ENCODE measurements around the gene COL9A3.

The COL9A3 gene

DNA sequence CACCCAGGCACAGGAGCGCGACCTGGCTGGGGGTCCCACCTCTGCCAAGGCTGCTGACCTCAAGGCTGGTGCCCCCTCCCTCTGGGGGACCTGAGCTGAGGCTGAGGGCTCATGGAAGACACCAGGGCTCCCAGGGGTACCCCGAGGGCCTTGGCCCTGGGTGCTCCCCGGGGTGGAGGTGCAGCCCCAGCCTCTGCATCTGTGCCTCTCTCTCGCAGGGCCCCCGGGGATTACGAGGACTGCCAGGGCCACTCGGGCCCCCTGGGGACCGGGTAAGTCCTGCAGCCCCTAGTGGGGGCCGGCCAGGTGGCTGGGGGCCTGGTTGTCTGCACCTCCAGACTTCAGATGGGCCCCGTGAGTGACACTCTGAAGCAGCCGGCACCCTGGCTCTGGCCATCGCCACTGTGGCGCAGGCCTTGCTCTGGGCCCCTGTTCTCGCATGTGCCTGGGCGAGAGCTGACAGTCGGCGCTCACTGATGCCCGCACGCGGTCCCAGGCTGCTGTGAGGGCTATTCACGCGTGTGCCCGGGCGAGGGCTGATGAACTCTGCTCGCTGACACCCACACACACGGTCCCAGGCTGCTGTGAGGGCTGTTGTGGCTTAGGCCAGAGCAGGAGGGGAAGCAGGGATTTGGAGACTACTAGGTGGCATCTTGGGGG, 9.3 kb downstream of the COL9A3 start:
- no peak for DNase-seq

DNA sequence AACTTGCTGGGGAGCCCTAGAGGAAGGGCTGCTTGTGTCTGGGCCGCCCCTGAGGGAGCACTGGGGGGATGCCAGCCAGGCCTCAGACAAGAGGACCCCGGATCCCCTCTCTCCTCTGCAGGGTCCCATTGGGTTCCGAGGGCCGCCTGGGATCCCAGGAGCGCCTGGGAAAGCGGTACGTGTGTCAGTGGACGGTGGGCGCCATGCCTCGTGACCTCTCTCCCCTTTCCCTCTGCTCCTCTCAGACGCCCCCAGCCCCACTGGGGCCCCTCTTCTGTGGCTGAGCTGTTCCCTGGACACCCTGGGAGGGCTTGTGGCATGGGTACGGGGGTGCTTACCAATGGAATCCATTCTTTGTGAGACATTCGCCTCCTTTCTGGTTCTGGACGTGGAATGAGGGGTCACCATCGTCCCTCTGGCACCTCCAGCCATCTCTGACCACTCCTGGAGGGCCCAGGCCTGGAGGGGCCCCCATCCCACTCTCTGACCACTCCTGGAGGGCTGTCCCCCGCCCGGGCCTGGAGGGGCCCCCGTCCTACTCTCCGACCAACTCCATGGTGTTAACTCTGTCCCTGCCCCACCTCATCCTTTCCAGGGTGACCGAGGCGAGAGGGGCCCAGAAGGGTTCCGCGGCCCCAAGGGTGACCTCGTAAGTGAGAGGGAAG, 9.9 kb downstream of the COL9A3 start:
- DNase-seq = no peak

DNA sequence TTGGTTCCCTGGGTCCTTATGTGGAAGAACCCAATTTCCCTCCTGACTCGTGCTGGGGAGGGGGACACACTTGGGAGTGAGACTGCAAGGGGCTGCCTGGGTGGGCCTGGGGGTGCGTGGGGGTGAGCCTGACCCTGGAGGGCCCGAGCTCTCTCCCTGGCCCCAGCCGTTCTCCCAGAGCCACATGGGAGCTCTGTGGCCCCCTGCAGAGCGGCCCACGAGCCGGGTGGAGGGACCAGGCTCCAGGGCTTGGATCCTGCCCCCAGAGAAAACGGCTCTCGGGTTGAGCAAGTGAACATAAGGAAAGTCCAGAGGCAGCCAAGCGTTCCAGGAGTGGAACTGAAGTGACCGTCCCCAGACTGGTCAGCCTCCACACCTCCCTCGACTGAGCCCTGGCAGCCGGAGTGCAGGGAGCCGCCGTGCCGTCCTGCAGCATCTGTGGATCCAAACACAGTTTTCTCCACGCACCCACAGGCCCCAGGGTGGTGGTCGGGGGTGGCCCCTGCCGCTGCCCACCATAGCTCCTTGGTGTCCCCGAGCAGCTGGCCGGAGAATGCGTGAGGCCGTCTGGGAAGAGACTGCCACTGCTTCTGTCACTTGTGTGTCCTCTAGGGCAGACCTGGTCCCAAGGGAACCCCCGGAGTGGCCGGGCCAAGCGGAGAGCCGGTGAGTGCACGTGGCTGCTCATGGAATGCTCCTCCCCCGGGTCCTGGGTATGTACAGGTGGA, 10.6 kb downstream of the COL9A3 start:
- no peak for DNase-seq

DNA sequence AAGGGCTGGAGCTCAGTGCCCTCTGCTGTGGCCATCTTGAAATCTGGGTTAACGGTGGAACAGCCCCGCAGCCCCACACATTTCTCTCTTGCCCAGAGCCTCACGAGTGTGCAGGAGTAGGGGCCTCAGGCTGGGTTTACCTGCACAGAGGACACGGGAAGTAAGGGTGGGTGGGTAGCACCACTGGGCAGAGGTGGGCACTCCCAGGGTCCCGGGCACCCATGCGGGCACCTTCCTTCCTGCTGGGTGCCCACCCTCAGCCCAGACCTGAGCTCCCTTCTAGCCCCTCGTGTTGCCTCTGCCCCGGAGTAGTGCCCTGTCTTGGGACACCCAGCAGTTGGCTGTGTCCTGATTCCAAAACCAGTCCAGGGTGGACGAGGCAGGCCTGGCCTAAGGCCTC, 11.2 kb downstream of the COL9A3 start:
- DNase-seq = no peak

DNA sequence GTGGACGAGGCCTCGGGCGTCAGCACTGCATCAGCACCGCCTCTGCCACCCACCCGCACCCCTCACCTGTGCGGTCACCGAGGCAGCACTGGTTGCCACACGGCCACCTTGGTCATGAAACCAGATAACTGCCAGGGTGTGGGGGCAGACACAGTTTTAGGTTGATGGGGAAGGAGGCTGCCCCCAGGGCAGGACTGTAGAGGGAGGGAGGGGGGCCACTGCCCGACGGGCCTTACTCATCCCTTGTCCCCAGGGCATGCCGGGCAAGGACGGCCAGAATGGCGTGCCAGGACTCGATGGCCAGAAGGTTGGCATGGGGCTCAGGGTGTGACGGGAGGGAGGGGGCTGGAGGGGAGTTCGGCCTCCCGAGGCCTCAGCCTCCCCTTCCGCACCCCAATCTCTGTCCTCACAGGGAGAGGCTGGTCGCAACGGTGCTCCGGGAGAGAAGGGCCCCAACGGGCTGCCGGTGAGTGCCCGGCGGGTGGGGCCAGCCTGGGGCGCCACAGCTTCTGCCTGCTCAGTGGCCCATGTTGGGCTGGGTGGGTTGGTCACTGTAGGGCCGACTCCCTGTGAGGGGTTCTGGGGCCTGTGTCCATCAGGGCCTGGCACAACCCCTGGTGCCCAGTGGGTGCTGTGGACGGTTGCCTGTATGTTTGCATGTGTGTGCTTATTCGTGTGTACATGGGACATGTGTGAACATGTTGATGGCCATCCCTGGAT, 11.8 kb downstream of the COL9A3 start:
- DNase-seq = no peak

DNA sequence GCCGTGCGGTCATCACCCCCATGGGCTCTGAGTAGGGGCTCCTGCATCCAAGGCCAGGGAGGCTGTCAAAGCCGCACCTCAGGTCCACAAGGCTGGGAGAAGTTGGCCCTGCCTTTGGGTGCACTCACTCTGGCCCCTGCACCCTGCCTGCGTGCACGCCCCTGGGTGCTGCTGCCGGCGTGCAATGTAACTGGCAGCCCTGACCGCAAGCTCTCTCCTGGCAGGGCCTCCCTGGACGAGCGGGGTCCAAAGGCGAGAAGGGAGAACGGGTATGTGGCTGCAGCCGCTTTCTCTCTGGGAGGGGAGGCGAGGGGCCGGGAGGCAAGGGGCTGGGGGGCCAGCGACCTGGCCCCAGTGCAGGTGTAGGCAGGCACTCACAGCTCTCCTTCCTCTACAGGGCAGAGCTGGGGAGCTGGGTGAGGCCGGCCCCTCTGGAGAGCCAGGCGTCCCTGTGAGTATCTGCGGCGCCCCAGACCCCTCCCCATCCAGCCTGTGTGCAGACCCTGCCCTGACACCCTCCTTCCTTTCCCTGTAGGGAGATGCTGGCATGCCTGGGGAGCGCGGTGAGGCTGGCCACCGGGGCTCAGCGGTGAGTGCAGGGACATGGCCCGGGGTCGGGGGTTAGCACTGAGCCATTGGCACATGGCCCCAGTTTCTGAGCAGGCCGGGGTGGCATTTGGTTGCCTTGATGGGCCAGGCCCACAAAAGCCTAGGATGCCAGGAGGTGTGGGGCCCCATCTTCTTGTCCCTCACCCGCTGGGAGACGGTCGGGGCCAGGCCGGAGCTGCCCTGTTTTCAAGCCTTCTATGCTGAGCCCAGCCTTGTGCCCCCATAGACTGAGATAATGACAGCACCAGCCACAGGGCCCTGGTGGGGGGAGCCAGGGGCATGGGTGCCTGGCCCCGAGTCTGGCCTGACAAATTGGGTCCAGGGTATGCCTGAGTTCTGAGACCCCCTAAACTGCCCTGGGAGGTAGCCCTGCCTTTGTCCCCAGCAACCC, 12.7 kb downstream of the COL9A3 start:
- no peak for DNase-seq

DNA sequence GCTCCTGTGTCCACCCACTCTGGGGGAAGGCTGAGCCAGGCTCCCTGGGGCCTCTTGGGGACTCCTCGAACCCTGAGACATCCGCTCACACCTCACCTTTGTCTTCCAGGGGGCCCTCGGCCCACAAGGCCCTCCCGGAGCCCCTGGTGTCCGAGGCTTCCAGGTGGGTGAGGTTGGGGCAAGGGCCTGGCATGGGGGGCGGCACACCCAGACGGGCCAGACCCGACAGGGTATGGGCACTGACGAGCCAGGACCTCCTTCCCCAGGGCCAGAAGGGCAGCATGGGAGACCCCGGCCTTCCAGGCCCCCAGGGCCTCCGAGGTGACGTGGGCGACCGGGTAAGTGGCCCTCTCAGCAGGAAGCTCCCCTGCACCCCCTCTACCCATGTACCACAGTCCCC, 13.4 kb downstream of the COL9A3 start:
- no peak for DNase-seq

DNA sequence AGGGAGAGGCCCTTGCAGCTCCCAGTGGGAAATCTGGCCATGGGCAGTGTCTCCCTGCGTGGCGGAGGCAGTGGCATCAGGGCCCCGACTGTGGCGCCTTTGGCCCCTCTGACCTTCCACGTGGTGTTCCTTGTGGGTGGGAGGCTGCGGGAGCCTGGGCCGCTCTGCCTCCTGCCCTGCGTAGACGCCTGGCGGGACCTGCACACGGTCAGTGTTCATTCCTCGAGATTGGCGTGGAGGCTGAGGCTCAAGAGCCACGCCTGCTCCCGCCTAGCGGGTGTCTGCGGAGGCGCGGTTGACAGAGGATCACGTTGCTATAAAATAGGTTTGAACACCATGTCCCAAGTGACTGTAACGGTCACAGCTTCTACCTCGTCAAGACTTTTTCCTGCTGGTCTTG, 14.0 kb downstream of the COL9A3 start:
- no peak for DNase-seq

DNA sequence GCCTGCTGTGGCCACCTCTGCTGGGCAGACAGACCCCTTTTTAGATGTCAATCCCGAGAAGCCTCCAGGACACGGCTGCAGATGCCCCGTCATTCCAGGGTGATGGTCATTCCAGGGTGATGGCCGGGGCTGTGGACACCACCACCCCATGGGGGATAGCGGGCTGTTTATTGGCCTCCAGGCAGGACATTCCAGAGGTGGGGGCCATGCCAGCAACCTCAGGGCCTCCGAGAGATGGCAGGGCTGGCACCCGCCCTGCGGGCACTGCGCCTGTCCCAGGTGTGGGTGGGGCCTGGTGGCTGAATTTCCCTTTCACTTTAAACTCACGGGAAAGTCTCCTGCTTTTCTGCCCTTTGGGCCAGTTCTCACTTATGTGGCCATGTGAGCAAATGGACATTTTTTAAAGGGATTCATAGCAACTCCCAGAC, 14.5 kb downstream of the COL9A3 start:
- DNase-seq = no peak

DNA sequence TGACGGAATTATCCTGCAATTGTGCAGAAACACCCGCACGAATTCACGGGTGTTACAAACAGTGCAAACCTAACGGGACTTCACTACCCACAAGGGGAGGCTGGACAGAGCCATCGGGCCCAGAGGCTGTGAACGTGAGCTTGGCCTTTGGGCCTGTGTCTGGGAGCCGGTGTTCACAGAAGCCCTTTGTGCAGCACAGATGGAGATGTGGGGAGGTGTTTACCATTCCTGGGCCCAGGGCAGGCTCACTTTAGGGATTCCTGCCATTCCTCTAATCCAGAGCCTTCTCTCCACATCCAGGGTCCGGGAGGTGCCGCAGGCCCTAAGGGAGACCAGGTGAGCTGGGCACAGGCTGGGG, 15.0 kb downstream of the COL9A3 start:
- no peak for DNase-seq

DNA sequence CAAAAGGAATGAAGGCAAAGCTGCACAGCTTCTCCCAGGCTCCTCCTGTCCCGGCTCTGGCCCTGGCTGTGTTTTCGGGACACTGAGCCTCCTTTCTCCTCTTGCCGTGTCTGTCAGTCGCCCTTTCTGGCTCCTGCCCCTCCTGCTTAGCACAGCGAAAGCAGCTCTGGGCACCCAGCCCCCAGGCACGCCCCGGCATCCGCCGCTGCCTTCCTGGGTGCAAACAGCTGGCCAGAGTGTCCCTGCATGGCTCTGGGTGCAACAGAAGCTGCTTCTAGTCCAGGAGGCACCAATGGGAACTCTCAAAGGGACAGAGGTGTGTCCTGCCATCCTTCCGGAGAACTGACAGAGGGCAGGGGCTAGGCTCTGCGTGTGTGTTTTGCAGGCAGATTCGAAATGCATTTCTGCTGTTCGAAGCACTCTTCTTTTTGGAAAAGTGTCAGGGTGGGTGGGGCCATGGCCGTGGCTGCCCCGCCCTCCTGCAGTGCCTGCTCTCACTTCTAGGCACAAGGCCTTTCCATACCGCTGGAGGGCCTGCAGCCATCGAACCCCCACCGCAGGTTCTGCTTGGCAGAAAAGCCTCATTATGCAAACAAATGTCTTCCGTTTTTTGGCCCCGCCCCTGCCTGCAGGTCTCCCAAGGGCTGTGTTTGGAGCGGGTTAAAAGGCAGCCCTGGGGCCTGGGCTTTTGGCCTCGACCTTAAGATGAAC, 15.5 kb downstream of the COL9A3 start:
- no peak for DNase-seq

DNA sequence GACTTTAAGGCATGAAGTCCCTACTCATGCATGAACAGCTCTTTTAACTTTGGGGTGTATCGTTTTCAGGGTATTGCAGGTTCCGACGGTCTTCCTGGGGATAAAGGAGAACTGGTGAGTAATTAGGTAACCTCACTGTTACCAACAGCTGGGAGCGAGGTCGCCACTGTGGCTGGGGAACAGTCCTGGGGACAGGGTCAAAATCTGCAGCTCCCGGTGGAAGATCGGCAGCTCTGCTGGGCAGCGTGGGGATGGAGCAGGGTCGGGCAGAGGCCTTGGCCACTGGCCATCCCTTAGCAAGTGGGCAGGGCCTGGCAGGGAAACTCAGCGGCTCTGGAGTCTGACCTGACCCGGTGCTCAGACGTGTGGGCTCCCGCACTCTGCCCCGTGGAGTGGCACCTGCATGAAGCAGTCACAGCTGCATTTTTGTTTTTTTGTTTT, 16.1 kb downstream of the COL9A3 start:
- no peak for DNase-seq

DNA sequence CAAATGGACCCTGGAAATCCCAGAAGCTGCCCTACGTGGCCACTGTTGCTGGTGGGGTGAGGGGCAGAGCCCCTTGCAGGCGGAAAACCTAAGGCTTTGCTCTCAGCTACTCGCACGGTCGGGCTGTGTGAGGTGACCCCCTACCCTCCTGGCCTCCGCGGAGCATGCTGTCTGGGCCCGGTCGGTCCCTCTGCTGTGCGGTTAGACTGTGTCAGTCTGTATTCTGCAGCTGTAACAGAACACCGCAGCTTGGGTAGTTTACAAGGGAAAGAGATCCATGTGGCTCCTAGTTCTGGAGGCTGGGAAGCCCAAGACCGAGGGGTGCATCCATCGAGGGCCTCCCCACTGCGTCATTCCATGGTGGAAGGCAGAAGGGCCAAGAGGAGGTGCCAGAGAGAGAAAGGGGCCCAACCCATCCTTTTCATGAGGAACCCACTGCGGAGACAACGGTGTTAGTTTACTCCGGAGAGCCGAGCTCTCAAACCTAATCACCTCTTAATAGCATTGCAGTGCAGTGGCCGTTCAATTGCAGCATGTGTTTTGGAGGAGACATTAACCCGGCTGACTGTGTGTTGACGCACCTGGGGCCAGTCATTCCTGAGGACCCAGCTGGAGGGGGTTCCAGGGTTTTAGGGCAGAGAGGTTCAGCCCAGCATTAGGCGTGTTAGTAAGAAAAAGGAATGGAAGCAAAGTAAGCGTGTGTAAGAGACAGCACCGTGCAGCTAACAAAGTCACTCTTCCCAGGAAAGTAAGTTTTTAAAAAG, 18.3 kb downstream of the COL9A3 start:
- DNase-seq = no peak

DNA sequence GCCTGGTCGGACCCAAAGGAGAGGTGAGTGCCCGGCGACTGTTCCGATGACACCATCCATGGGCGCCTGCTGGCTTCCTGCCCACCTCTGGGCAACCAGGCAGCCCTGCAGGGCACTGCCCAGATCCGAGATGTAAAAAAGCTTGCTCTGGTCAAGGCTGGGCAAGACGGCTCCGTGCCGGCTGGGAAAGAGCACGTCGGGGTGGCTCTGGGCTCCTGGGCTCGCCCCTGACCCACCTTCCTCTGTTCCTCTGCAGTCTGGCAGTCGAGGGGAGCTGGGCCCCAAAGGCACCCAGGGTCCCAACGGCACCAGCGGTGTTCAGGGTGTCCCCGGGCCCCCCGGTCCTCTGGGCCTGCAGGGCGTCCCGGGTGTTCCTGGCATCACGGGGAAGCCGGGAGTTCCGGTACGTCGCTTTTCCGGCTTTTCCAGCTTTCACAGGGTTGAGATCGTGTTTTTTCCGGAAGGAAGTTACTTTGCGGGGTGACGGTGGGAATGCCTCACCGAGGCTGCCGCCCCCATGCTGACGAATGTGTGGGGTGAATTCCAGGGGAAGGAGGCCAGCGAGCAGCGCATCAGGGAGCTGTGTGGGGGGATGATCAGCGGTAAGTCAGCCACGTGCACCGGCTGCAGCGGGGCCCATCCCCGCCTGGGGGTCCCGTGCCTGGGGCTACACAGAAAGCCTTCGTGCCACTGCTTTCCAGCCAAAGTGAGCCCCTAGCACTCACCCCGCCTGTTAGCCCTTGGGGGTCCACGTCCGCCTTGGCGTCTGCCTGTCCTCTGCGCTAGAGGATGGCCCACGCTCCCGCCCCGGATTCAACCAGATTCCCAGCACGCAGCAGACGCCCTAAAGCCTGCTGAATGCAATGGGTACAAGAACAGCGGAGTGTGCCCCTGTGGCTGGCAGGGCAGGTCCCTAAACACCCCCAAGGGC, 19.3 kb downstream of the COL9A3 start:
- no peak for DNase-seq

DNA sequence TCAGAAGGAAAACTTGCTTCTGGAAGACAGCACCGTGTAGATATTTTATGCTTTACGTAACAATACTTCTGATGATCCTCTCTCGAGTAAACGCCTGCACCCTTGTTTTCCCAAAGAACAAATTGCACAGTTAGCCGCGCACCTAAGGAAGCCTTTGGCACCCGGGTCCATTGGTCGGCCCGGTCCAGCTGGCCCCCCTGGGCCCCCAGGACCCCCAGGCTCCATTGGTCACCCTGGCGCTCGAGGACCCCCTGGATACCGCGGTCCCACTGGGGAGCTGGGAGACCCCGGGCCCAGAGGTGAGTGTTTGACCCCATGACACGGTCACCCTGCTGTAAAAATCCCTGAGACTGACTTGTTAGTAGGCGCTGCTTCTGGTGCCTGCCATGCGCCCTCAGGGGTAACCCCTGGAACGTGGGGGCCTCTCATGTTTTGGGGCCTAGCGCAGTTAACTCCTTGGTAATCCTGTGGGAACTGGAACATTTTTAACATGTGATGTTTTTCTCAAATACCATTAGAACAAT, 20.2 kb downstream of the COL9A3 start:
- DNase-seq = no peak

DNA sequence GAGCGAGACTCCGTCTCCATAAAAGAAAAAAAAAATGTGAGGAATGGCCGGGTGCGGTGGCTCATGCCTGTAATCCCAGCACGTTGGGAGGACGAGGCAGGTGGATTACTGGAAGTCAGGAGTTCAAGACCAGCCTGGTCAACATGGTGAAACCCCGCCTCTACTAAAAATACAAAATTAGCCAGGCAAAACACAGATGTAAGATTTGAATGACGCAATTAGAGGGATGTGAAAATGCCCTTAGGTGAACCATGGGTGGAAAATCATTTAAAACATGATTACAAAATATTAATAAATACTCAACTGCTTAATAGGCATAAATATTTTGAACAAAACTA, 20.9 kb downstream of the COL9A3 start:
- no peak for DNase-seq

DNA sequence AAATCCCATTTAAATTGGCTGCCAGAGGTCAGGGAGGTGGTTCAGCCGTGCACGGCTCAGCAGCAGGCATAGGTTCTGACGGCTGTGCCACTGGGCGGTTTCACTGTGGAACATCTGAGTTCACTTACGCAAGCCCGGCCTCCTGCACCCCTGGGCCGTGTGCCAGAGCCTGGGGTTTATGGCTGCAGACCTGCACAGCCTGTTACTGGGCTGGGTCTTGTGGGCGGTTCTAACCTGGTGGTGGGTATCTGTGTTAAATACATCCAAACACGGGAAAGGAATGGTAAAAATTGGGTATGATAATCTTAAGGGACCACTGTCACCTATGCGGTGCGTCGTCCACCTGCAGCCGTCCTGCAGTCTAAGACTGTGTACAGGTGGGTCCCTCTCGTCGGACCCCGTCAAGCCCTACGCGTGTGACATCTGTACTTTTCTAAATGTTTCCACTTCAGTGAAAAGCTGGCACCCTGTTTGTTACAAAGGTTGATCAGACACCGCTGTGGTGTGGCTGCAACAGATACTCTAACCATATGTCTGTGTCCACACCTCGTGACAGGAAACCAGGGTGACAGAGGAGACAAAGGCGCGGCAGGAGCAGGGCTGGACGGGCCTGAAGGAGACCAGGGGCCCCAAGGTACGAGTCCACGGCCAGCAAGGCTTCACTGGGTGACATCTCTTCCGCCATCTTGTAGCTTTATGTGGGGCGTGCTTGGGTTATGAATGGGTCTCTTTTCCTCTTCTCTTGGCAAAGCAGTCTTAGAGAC, 21.5 kb downstream of the COL9A3 start:
- peak; percentile 35 for DNase-seq

DNA sequence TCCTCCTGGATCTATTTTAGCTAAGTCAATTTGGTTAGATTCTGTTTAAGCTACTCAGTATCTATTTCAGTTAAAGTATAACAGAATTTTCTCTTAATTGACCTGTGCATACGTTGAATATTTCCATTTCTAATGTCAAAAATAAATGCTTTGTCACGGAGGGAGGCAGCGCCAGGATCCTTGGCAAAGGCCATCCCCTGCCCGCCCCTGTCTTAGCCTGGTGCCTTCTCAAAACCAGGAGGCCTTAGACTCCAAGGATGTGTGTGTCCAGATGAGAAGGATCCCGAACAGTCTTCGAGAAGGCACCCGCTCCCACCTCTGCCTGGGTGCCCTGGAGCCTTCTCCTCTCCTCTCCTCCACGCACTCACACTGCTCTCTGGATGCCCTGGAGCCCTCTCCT, 22.4 kb downstream of the COL9A3 start:
- DNase-seq = no peak

DNA sequence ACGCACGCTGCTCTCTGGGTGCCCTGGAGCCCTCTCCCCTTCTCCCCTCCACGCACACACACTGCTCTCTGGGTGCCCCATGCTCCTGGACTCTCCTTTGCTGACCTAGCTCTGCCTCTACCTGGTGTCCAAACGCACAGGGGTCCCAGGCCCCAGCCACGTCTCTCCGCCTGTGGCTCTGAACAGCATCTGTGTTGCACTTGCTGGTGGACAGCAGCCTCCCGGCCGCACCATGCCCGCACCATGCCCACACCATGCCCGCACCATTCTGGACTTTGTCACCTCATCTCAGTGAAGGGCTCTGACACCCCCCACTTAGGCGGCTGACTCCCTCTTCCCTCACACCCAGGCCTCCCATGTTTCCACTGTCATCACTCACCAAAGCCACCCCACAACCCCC, 23.0 kb downstream of the COL9A3 start:
- DNase-seq = no peak
